Measurements from ENCODE around the gene RNF223. TPM values are rescaled to one million over a fixed set of nuclear protein-coding genes. Genes with fewer than 3 reads are reported as not detected.

The RNF223 gene
- total RNA-seq, 1 experiment from 2014 or later, result not detected

- Mint-ChIP-seq H3K4me1 (peaks cover 28 to 35% of the 10 kb centered on the region in 2 experiments), H3K4me3 (no peak overlapping the region), H3K27ac (no peak overlapping the region), H3K27me3 (ENCODE audit: low read depth) (peaks cover 9% of the 10 kb centered on the region), H3K36me3 (ENCODE audit: insufficient read depth in 1 of 3, low read depth in 3 of 3) (peaks cover 0 to 14% (median 13%) of the 10 kb centered on the region in 3 experiments; a peak in 6 of 7 replicates), H3K9me3 (no peaks in the 10 kb centered on the region; a peak in 1 of 5 replicates)
- H2BK12ac ChIP-seq (ENCODE audit: insufficient read length, low read depth, low read length), result no peak overlapping the region
- peaks cover 3% of the 10 kb centered on the region for H3K23me2 ChIP-seq (ENCODE audit: insufficient read length, low read depth, low read length, poor library complexity, severe bottlenecking)
- no peaks in the 10 kb centered on the region for H3K9me3 ChIP-seq (ENCODE audit: control insufficient read depth, low read depth, low read length)
- no peaks in the 10 kb centered on the region for H4K20me1 ChIP-seq (ENCODE audit: control insufficient read depth, insufficient read depth, insufficient read length)
- no peak overlapping the region for H3K4me2 ChIP-seq (ENCODE audit: insufficient read depth, insufficient read length, low read length)
- H2AK5ac ChIP-seq (ENCODE audit: insufficient read length, low read length), result no peak overlapping the region
- no peak overlapping the region for H4K8ac ChIP-seq (replicated peaks; ENCODE audit: insufficient read length, low read depth, low read length)
- no peak for DNase-seq
- no peak overlapping the region for H3T11ph ChIP-seq (ENCODE audit: low read length)
- H3K4me1 ChIP-seq (ENCODE audit: insufficient read depth, low read length), result peaks cover 9% of the 10 kb centered on the region; the same call in 1 of the 2 replicates
- H3K23ac ChIP-seq (ENCODE audit: insufficient read length, low read depth, low read length), result no peak overlapping the region
- no peak overlapping the region for H2AFZ ChIP-seq (ENCODE audit: low read length)
- no peaks in the 10 kb centered on the region for H3K79me2 ChIP-seq (ENCODE audit: insufficient read depth, low read length)
- TF ChIP-seq, protein P1, sequence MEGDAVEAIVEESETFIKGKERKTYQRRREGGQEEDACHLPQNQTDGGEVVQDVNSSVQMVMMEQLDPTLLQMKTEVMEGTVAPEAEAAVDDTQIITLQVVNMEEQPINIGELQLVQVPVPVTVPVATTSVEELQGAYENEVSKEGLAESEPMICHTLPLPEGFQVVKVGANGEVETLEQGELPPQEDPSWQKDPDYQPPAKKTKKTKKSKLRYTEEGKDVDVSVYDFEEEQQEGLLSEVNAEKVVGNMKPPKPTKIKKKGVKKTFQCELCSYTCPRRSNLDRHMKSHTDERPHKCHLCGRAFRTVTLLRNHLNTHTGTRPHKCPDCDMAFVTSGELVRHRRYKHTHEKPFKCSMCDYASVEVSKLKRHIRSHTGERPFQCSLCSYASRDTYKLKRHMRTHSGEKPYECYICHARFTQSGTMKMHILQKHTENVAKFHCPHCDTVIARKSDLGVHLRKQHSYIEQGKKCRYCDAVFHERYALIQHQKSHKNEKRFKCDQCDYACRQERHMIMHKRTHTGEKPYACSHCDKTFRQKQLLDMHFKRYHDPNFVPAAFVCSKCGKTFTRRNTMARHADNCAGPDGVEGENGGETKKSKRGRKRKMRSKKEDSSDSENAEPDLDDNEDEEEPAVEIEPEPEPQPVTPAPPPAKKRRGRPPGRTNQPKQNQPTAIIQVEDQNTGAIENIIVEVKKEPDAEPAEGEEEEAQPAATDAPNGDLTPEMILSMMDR (conservative IDR thresholded peaks at IDR 0.05), result no peak
- H3K56ac ChIP-seq (ENCODE audit: insufficient read length, low read depth, low read length), result no peak overlapping the region
- H3K14ac ChIP-seq (ENCODE audit: insufficient read depth, low read length), result no peak overlapping the region
- H2BK5ac ChIP-seq (ENCODE audit: insufficient read length, low read length), result no peak overlapping the region
- no peaks in the 10 kb centered on the region for H3K27me3 ChIP-seq (ENCODE audit: insufficient read depth, low read length)
- H3K27ac ChIP-seq (ENCODE audit: insufficient read length, low read depth, low read length), result no peak overlapping the region
- H2BK15ac ChIP-seq (ENCODE audit: low read depth, low read length), result no peak overlapping the region
- no peak overlapping the region for H3K9ac ChIP-seq (ENCODE audit: extremely low read depth, insufficient read length, low read length)
- H3K79me1 ChIP-seq (ENCODE audit: insufficient read depth, low read depth, low read length, poor library complexity, severe bottlenecking), result no peaks in the 10 kb centered on the region
- H4K5ac ChIP-seq (ENCODE audit: insufficient read length, low read depth, low read length), result no peak overlapping the region
- no peak overlapping the region for H2BK120ac ChIP-seq (ENCODE audit: low read depth, low read length, poor library complexity, severe bottlenecking)
- H2BK20ac ChIP-seq (ENCODE audit: low read depth, low read length, poor library complexity, severe bottlenecking), result no peak overlapping the region
- no peak overlapping the region for H3K18ac ChIP-seq (ENCODE audit: insufficient read length, low read depth, low read length)
- WGBS (ENCODE audit: extremely low coverage, insufficient read length, low lambda C conversion rate), result no CpG with 5 or more reads among the region's 17 CpGs
- H4K91ac ChIP-seq (ENCODE audit: insufficient read length, low read depth, low read length), result no peak overlapping the region
- no peak overlapping the region for H3K4ac ChIP-seq (ENCODE audit: low read depth, low read length)
Observed at GRCh38 chr1:1027791-1028190, 46.3 kb downstream of the RNF223 start.
